Erythroblast (primary cell): ENCODE measurements around the gene MED25.

Source experiments
- DNase-seq, 2 experiments: peaks; one replicate each; lab custom pipeline; 2025; lab: John Stamatoyannopoulos, UW
- GATA1 ChIP-seq: IDR thresholded peaks from 2 replicates; pipeline ENCODE4 v1.6.1; 2011; ENCODE audit warnings: low read depth, mild to moderate bottlenecking, control low read depth, low read length, moderate library complexity
- POLR2A ChIP-seq: IDR thresholded peaks from 2 replicates; pipeline ENCODE4 v1.6.1; 2011; ENCODE audit warnings: mild to moderate bottlenecking, low read length

Gene MED25

GRCh38 chr19:49857838-49858087 lies 39.7 kb downstream of the MED25 start:
- DNase-seq = no peak
- no peak for TF ChIP-seq GATA1
- TF ChIP-seq POLR2A = peak; percentile 17

GRCh38 chr19:49858088-49858985 lies 40.2 kb downstream of the MED25 start:
- no peak for DNase-seq
- TF ChIP-seq POLR2A = no peak

- no peak for DNase-seq
- TF ChIP-seq POLR2A = peak; percentile 0
- TF ChIP-seq GATA1 = no peak
These were observed 41.7 kb downstream of the MED25 start for GRCh38 chr19:49859682-49860335.

DNA sequence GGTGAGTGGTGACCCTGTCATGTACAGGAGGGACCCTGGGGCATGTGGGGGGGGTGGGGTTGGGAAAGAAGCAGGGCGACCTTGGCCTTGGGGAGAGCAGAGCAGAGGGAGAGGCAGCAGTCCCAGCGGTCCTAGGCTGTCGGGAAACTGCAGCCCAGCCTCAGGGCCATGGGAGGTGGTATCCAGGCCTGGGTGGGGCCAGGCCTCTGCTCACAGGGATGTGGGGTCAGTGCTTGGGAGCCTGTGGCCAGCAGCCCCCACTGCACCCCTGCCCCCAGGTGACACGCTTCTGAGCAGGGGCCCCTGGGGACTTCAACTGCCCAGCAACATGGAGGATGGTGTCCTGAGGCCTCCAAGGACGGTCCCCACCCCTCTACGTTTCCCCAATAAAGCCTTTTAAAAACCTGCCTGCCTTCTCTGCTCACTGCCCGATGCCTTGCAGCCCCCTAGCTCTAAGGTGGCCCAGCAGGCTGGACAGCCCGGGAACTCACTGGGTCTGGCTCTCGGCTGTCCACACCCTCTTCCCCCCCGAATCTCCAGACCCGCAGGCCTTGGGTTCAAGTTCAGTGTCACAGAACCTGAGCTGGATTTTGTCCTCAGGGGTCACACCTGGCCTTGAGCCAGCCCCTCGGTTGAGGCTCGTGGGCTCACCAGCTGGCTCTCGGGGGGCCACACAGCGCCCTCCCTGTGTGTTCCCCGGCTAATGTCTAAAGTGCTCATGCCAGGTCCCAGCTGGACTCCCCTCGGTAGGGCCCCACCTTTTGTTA lies 42.4 kb downstream of the MED25 start:
- no peak for TF ChIP-seq POLR2A
- DNase-seq = no peak

DNA sequence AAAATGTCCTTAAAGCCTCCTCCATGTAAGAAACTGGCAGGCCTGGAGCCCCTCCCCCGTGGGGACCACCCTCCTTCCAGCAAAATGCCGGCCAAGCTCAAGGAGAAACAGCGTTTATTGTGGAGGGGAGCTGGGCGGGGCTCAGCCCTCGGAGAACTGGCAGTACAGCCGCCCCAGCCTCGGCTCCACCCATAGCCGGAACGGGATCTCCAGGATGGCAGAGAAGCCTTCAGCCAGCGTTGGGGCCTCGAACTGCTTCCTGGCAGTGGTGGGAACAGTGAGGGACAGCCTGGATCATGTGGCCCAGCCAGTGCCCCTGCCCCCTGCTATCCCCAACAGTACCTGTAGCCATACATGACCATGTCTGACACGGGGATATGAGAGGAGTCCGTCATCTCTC lies 43.0 kb downstream of the MED25 start:
- no peak for DNase-seq
- TF ChIP-seq GATA1 (no peak), POLR2A (no peak)

- TF ChIP-seq GATA1 = no peak
- no peak for TF ChIP-seq POLR2A
- DNase-seq = no peak
These were observed 43.7 kb downstream of the MED25 start for GRCh38 chr19:49861541-49862378.

GRCh38 chr19:49862391-49863253 lies 44.5 kb downstream of the MED25 start:
- TF ChIP-seq GATA1 (no peak), POLR2A (no peak)
- peak in 1 of 2 experiments; percentile 53 for DNase-seq

GRCh38 chr19:49863254-49863934 lies 45.3 kb downstream of the MED25 start:
- TF ChIP-seq GATA1 (no peak), POLR2A (no peak)
- no peak for DNase-seq

- DNase-seq = no peak
These were observed 45.8 kb downstream of the MED25 start for GRCh38 chr19:49863935-49864320.

DNA sequence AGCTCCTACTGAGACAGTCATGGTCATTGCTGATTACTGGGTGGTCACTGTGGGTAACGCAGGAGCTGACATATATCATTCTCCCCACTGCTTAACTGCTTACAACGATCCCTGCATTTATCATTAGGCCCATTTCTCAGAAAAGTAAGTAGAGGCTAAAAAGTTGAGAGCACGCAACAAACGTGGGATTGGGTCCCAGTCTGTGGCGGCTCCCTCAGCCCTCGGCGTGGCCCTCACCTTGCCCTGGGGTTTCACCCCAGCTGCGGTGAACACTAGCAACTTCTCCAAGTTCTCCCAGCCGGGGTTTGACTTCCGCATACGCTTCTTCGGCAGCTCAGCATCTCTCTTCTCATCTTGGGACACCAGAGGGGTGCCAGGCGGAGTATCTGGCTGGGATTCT lies 46.8 kb downstream of the MED25 start:
- DNase-seq = no peak
- TF ChIP-seq POLR2A = no peak
- TF ChIP-seq GATA1 = no peak

More at GRCh38 chr19:49863935-49864320, 45.8 kb downstream of the MED25 start:
- TF ChIP-seq POLR2A (no peak), GATA1 (no peak)

DNA sequence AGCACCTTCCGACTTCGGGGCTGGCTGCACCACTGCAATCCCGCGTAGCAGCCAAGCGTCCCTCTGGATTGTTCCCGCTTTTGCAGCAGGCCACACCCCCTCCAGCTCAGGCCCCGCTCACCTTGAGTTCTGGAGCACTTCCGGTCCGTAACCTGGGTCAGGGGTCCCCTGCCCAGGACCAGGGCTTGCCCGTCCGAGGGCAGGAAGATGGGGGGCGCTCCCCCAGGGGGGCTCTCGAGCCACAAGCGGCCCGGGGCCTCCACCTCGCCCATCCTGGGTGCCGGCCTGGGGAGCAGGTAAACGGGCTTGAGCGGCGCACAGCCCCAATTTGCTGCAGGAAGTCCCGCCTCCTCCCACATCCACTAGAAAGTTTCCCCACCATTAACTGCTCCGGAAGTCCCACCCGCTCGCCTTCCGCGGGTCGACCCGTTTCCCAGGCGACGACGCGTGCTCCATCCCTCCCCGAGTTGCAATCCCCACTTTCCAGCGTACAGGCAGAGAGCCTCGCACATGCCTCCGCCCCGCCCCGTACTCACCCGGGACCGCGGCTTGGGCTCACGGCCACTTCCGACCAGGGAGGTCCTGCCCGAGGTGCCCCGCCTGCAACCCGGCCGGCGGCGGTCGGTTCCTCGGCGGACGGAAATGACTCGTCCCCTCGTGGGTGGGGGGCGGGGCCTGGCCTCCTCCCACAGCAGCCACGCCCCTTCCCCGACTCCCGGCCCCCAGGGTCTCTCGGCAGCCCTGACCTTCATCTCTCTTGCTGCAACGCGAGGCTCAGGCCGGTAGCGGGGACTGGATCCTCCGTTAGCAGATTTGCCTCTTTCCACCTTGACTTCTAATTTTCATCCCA lies 49.1 kb downstream of the MED25 start, which contains the start of gene PNKP:
Gene PNKP (minus strand): TSS at position 644 of the 850 bp plus-strand sequence. CDS start 372 bp downstream, at position 272.
- peak; percentile 92 to 95 for DNase-seq
- TF ChIP-seq POLR2A = peak; percentile 81
- TF ChIP-seq GATA1 = no peak
